Prostate gland (tissue), 2 donors: ENCODE data around the gene KSR2.

Experiments
- POLR2A ChIP-seq: fragments of 450-650 bp; IDR thresholded peaks from one replicate; pipeline ENCODE4 v1.6.1; 2016; ENCODE audit warnings: antibody characterized with exemption, mild to moderate bottlenecking
- POLR2AphosphoS5 ChIP-seq: sonication (generic); formaldehyde crosslinking; IDR thresholded peaks from one replicate; pipeline ENCODE4 v1.6.1; 2017; ENCODE audit warnings: antibody characterized with exemption
- TF ChIP-seq, protein P1 (sequence below), 4 experiments: fragments of 200-600 bp in 2 of 4; fragments of 450-650 bp in 2 of 4; sonication (generic) in 2 of 4; IDR thresholded peaks; 1 replicate in 3 of 4; 2 replicates in 1 of 4; pipeline ENCODE4 v1.5.1; 2016 to 2019; ENCODE audit warnings: antibody characterized with exemption in 4 of 4, mild to moderate bottlenecking in 2 of 4, moderate library complexity in 2 of 4

DNA sequence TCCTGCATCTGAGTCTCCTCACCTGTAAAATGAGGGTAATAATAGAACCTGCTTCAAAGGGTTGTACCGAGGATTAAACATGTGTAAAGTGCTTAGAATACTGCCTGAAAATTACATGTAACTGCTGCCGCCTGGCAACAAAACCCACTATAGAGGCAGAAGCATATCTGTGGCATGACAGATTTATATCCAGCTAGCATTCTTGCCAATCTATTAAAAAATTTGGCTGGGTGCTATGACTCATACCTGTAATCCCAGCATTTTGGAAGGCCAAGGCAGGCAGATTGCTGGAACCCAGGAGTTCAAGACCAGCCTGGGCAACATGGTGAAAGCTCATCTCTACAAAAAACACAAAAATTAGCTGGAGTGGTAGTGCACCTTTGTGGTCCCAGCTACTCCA lies 16.4 kb upstream of the KSR2 start:
- TF ChIP-seq, protein P1, sequence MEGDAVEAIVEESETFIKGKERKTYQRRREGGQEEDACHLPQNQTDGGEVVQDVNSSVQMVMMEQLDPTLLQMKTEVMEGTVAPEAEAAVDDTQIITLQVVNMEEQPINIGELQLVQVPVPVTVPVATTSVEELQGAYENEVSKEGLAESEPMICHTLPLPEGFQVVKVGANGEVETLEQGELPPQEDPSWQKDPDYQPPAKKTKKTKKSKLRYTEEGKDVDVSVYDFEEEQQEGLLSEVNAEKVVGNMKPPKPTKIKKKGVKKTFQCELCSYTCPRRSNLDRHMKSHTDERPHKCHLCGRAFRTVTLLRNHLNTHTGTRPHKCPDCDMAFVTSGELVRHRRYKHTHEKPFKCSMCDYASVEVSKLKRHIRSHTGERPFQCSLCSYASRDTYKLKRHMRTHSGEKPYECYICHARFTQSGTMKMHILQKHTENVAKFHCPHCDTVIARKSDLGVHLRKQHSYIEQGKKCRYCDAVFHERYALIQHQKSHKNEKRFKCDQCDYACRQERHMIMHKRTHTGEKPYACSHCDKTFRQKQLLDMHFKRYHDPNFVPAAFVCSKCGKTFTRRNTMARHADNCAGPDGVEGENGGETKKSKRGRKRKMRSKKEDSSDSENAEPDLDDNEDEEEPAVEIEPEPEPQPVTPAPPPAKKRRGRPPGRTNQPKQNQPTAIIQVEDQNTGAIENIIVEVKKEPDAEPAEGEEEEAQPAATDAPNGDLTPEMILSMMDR (IDR thresholded peaks at IDR 0.05), result no peak
- TF ChIP-seq POLR2A, result no peak
- no peak for TF ChIP-seq POLR2AphosphoS5
